SK-N-SH treated with all-trans-retinoic acid at 6 μM for 48 hours (cell line): ENCODE measurements around the gene AQP3.
A peak's percentile ranks its signal among the peaks of the same experiment; 100 is the strongest.

Experiments
- ATAC-seq: fragments of 200-7000 bp; cut with Tn5 transposase; 3 replicates; pipeline ENCODE4 v1.9.1; 2020; ENCODE audit warnings: mild to moderate bottlenecking, moderate library complexity
- ARNTL ChIP-seq: fragments of 450-650 bp; formaldehyde crosslinking; IDR thresholded peaks from 2 replicates; pipeline ENCODE4 v1.5.0; 2020; ENCODE audit warnings: low read depth, mild to moderate bottlenecking, moderate library complexity, borderline replicate concordance
- CREB5 ChIP-seq: fragments of 250-450 bp; sonication (Bioruptor Pico); IDR thresholded peaks from 2 replicates; pipeline ENCODE4 v1.5.1; 2020; ENCODE audit warnings: low read depth, mild to moderate bottlenecking, moderate library complexity
- CSDC2 ChIP-seq: fragments of 250-450 bp; sonication (Bioruptor Pico); IDR thresholded peaks from 2 replicates; pipeline ENCODE4 v1.5.0; 2020; ENCODE audit warnings: mild to moderate bottlenecking, moderate library complexity
- ESRRG ChIP-seq: fragments of 250-450 bp; sonication (Bioruptor Pico); IDR thresholded peaks from 2 replicates; pipeline ENCODE4 v1.6.1; 2021; ENCODE audit warnings: mild to moderate bottlenecking
- ISL1 ChIP-seq: fragments of 250-450 bp; sonication (Bioruptor Pico); IDR thresholded peaks from 2 replicates; pipeline ENCODE4 v2.1.2; 2022; ENCODE audit warnings: mild to moderate bottlenecking, moderate library complexity
- OSR1 ChIP-seq: fragments of 250-450 bp; sonication (Bioruptor Pico); IDR thresholded peaks from 2 replicates; pipeline ENCODE4 v1.8.0; 2022; ENCODE audit warnings: moderate library complexity, mild to moderate bottlenecking, inconsistent platforms
- POU6F1 ChIP-seq: fragments of 250-450 bp; sonication (Bioruptor Pico); IDR thresholded peaks from 2 replicates; pipeline ENCODE4 v1.8.0; 2021; ENCODE audit warnings: low read depth, mild to moderate bottlenecking, moderate library complexity, borderline replicate concordance
- PPARA ChIP-seq: fragments of 250-450 bp; sonication (Bioruptor Pico); IDR thresholded peaks from 2 replicates; pipeline ENCODE4 v1.5.0; 2020; ENCODE audit warnings: mild to moderate bottlenecking, borderline replicate concordance
- SNAI2 ChIP-seq: fragments of 250-450 bp; sonication (Bioruptor Pico); IDR thresholded peaks from 2 replicates; pipeline ENCODE4 v1.5.0; 2020; ENCODE audit warnings: mild to moderate bottlenecking, moderate library complexity
- TCF4 ChIP-seq: fragments of 250-450 bp; sonication (Bioruptor Pico); IDR thresholded peaks from 2 replicates; pipeline ENCODE4 v1.8.0; 2021; ENCODE audit warnings: mild to moderate bottlenecking, moderate library complexity, borderline replicate concordance
- TOX ChIP-seq: fragments of 250-450 bp; sonication (Bioruptor Pico); IDR thresholded peaks from 2 replicates; pipeline ENCODE4 v1.8.0; 2021; ENCODE audit warnings: mild to moderate bottlenecking, moderate library complexity, borderline replicate concordance
- TSHZ2 ChIP-seq: fragments of 250-450 bp; sonication (Bioruptor Pico); IDR thresholded peaks from 2 replicates; pipeline ENCODE4 v1.5.0; 2020; ENCODE audit warnings: mild to moderate bottlenecking, moderate library complexity
- ZC3H10 ChIP-seq: fragments of 250-450 bp; sonication (Bioruptor Pico); IDR thresholded peaks from 2 replicates; pipeline ENCODE4 v1.5.1; 2021; ENCODE audit warnings: mild to moderate bottlenecking, moderate library complexity
- ZFP3 ChIP-seq: fragments of 250-450 bp; sonication (Bioruptor Pico); IDR thresholded peaks from 2 replicates; pipeline ENCODE4 v1.5.0; 2020; ENCODE audit warnings: mild to moderate bottlenecking, moderate library complexity
- ZFP30 ChIP-seq: fragments of 450-650 bp; formaldehyde crosslinking; IDR thresholded peaks from 2 replicates; pipeline ENCODE4 v1.5.0; 2022; ENCODE audit warnings: mild to moderate bottlenecking, moderate library complexity
- ZNF565 ChIP-seq: fragments of 450-650 bp; formaldehyde crosslinking; conservative IDR thresholded peaks from 2 replicates; pipeline ENCODE4 v1.5.0; 2020; ENCODE audit warnings: low read depth, mild to moderate bottlenecking, moderate library complexity
- ZNF70 ChIP-seq: fragments of 450-650 bp; formaldehyde crosslinking; IDR thresholded peaks from 2 replicates; pipeline ENCODE4 v1.5.0; 2020; ENCODE audit warnings: mild to moderate bottlenecking, moderate library complexity
- ZNF8 ChIP-seq: fragments of 450-650 bp; formaldehyde crosslinking; IDR thresholded peaks from 2 replicates; pipeline ENCODE4 v1.5.0; 2020; ENCODE audit warnings: mild to moderate bottlenecking, moderate library complexity

Gene AQP3

GRCh38 chr9:33414889-33415500, 32.4 kb downstream of the AQP3 start (continued):
- TF ChIP-seq TOX (CRISPR knock-in tag), result no peak
- TF ChIP-seq, all 23 proteins: peak for 0

- no peak for ATAC-seq
- TF ChIP-seq TOX (CRISPR knock-in tag), result no peak
- TF ChIP-seq, all 23 proteins: peak for 0
These were observed 33.1 kb downstream of the AQP3 start for GRCh38 chr9:33414268-33414667.

- no peak for ATAC-seq
- no peak for TF ChIP-seq ZNF565 (CRISPR knock-in tag)
- TF ChIP-seq ZFP30 (CRISPR knock-in tag), result no peak
- TF ChIP-seq PPARA (CRISPR knock-in tag), result no peak
- TF ChIP-seq ARNTL (CRISPR knock-in tag), result no peak
- no peak for TF ChIP-seq ZNF8 (CRISPR knock-in tag)
- no peak for TF ChIP-seq ZFP3
- TF ChIP-seq TSHZ2, result no peak
- TF ChIP-seq TOX (CRISPR knock-in tag), result no peak
- TF ChIP-seq SNAI2 (CRISPR knock-in tag), result no peak
- TF ChIP-seq POU6F1 (CRISPR knock-in tag), result no peak
- TF ChIP-seq CSDC2, result no peak
- TF ChIP-seq ZC3H10, result no peak
- no peak for TF ChIP-seq CREB5
- TF ChIP-seq TCF4, result no peak
- TF ChIP-seq ISL1 (CRISPR knock-in tag), result no peak
- no peak for TF ChIP-seq ESRRG (CRISPR knock-in tag)
These were observed 39.3 kb downstream of the AQP3 start for GRCh38 chr9:33408087-33408486.

GRCh38 chr9:33407061-33407460, 40.3 kb downstream of the AQP3 start:
- ATAC-seq, result no peak
- TF ChIP-seq ZNF8 (CRISPR knock-in tag) (no peak), OSR1 (CRISPR knock-in tag) (no peak), TSHZ2 (no peak), ARNTL (CRISPR knock-in tag) (no peak), ZNF565 (CRISPR knock-in tag) (no peak), ZNF70 (peak; percentile 65; the same call in 1 of the 2 replicates)
